HG03432 (cell line): ENCODE results near the gene CCNL1.
A peak's percentile ranks its signal among the peaks of the same experiment; 100 is the strongest.

Experiments
- ATAC-seq: cut with Tn5 transposase; IDR thresholded peaks from one replicate; pipeline ENCODE4 v1.9.1; 2021; ENCODE audit warnings: mild to moderate bottlenecking, moderate library complexity; ENCODE audit not compliant: unreplicated experiment

The CCNL1 gene

DNA sequence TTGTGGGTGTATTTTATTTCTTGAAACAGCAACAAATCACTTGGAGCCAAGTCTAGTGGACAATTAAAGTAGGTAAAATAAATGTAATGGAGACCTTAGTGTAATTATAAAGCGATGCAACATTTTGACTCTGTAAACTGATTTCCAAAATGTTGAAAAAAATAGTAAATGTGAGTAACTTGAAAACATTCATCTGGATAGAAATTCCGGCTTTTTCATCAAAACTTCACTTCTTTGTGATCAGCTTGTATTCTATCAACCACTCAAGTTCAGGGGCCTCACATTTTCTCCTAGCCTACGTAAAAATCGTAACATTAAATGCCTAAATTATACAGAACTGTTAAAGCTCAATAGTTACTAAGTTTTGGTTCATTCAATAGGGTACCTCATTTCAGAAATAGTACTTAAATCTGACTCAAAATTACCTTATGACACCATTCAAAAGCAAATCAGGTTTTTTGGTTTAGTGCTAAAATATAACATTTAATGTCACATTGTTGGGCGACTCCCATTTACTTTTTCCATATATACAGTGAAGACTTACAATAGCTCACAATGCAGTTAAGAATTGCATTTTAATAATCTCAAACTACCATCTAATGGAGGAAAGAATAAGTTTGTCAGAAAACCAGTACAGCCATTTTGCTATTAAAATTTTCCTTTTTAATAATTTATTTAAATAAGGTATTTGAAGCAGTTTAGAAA, 12.7 kb downstream of the CCNL1 start:
- ATAC-seq, result no peak

DNA sequence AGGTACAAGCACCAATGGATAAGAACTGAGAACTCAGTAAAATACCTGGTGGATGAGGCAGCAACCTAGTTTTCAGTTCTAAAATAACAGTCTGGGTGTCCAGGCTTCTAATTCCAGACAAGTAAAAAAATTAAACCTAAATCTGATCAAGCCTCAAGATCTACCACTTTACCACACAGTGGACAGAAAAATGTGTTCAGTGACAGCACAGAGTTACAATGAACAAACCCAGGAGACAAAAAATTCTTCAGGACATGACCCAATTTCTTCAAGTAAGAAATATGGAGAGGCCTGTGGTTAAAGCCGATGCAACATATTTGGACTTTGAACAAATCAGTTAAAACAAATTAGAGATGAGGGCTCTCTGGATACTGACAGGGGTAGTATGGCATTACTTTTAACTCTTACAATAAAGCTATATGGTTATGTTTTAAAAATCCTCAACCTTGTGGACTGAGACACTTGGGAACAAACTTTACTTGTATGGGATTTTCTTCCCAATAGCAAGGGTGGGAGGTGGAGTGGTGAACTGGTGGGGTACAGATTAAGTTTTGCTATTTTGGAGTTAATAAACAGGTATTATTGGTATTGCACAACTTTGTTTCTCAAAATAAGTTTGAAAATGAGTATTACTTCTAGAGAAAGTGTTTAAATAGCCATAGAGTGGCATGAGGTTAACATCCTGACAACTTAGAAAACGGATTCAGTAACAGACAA, 14.2 kb downstream of the CCNL1 start:
- ATAC-seq, result no peak

DNA sequence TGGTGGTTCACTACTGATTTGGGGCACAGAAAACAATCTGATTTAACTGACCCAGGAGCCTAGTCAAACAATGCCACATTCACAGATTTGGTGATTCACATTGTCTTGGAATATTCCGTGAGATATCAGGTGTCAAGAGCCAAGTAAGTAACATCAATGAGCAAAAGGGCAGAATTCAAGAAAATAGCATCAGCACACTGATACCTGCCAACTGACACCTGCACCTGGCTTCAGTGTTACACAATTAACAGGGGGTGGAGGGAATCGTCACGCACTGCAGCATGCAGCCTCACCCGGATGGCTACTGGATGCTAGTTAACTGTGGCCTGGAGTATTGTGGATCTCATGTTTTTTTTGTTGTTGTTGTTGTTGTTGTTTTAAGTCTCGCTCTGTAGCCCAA, 17.6 kb downstream of the CCNL1 start:
- no peak for ATAC-seq

DNA sequence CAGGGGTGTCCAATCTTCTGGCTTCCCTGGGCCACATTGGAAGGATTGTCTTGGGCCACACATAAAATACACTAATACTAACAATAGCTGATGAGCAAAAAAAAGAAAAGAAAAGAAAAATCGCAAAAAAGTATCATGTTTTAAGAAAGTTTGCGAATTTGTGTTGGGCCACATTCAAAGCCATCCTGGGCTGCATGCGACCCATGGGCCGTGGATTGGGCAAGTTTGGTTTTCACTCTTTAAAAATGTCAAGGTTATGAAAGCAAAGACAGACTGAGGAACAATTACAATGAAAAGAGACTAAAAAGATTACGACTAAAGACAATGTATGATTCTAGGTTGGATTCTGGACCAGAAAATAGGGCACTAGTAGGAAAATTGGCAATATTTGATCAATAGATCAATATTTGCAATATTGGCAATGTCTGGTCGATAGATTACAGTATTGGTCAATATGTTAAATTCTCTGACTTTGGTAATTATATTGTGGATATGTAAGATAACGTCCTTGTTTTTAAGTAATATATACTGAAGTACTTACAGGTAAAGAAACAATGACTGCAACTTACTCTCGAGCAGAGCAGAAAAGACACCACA, 19.9 kb downstream of the CCNL1 start:
- no peak for ATAC-seq

DNA sequence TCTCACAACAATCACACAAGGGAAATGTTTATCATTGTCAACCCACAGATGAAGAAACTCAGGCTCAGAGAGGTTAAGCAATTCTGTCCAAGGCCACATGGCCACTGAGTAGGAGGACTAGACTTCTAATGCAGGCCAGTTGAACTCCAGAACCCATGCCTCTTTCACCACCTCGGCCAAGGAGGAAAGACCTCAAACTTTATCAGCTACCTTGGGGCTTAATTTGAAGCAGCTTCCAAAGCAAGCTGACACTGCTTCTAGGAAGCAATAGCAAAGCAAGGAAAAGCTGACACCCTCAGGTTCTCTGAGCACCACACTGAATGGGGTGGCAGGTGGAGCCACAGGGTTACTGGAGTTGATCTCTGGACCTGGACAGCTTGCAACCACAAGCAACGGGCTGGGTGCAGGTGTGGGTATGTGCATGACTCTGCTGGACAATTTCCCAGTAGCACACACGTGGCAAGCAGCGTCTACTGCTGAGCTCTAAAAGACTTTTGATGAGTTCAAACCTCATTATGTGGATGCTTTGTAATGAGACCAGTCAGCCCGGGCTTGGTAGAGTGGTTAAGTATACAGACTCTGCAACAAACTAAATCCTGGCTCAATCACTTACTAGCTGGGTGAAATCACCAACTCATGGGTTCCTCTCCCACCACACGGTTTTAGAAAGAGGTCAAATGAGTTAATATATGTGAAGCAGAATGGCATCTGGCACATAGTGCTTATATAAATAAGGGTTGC, 23.1 kb downstream of the CCNL1 start:
- peak; percentile 10 for ATAC-seq

DNA sequence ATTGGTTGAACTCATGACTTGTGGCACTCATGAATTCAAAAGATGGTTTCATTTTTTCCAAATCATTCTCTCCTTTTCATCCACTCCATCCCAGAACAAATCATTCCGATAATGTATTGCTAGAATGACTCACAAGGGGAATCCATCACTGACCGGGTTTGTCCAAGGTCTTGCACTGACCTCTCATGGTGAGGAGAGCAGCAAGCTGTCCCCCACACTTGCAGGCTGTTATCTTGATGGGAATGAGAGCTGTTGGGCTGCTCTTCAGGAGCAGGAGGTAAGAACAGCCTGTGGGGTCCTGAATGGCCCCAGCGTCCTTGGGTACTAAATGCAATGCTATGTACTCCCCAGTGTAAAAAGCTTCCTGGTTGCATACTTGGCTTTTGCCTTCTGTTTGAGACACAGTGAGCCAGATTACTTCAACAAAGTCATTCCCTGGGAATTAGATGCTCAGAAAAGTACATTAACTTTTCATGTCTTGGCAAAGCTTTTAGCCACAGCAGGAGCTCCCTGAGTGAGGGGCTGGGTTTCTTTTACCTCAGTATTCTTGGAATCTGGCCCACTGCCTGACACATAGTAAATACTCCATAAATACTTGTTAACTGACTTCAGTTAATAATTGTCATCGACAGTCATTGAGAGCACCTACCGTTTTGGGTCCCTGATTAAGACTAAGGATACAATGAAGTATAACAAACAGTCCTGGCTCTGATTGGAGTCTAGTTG, 24.1 kb downstream of the CCNL1 start:
- ATAC-seq, result no peak

DNA sequence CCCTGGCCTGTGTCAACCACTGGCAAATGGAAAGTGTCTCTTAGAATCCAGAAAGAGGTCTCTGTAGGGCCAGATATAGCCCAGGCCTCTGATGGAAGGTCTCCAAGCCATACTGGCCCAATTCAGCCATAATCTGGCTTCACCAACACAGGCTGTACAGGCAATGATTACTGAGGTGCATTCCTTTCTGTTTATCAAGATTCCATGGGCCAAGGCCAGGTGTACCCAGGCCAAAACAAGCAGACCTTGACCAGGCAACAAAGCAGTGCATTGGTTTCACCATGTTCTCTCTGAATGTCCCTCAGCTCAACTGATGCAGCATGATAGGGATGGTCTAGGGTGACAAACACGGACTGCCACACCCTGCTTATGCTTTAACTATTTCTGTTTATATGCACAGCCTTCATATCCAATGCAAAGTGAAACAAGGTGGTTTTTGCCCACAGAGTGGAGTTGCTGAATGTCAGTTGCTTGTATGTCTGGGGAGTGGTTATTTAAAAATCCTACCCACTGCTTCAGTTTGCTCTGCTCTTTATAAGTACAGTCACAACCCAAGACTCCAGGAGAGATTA, 25.2 kb downstream of the CCNL1 start:
- ATAC-seq, result peak; percentile 47

DNA sequence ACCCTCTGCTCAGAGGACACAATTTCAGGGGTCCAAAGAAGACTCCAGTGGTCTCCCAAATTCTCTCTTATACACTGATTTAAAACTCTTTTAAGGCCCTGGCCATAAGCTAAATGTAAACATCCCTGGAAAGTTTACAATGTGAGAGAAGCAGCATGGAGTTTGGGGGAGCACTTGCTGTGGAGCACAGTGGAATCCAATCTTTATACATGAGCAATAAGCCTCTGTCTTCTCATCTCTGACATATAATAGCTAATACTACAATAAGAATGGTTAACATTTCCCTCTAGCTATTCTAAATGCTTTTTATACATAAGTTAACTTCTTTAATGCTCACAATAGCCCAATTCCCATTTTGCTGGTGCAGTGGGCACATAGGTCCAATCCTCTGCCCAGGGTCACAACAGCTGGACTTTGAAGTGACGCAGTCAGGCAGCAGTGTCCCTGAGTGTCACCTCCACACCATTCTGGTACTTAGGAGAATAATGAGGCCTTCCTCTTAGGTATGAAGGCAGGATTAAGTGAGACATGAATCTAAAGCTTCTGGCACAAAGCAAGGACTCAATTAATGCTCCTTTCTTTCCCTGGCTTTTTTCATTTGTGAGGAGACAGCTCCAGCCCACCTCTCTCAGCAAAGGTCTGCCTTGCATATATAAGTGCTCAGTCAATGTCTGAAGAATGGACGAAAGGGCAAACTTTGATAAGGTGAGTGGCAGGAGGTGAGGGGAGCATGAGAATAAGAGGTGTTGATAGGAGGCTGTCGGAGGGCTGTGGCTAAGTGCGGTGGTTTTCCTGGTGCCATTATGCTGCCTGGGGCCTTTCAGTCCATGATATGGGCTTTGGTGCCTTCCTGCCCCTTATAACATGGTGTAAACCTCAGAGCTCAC, 26.3 kb downstream of the CCNL1 start:
- ATAC-seq, result no peak

DNA sequence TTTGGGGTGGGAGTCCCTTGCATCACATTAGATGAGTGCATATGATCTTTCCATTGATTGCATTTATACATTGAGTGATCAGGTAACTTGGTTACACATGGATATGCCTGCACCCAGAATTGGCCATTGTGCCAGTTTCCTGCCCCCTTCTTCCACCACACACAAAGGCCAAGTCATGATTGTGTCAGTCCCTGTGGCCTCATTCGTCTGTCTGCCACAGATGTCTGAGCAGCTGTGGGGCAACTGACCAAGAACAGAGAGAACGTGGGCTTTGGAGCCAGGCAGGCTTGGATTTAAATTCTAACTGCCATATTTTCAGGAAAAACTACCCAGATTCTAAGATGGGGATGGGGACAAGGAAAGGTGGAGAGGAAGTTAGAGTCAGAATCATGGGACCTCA, 27.0 kb downstream of the CCNL1 start:
- ATAC-seq, result no peak

DNA sequence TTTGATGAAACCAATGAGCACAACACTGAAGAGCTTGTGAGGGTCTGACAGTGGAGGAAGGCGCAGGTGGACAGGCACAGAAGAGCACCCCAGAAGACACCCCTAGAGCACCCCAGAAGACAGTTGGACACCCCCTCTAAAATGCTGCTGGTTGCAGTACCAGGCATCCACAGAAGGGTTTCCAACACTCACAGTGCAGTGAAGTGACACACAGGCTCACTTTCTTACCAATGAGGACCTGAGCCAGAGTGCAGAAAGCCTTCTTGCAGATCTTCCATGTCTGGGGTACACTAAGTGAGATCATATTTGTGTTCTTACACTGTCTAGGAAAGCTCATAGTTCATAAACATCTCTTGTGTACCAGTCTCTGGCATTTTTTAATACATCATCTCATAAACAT, 27.6 kb downstream of the CCNL1 start:
- no peak for ATAC-seq

DNA sequence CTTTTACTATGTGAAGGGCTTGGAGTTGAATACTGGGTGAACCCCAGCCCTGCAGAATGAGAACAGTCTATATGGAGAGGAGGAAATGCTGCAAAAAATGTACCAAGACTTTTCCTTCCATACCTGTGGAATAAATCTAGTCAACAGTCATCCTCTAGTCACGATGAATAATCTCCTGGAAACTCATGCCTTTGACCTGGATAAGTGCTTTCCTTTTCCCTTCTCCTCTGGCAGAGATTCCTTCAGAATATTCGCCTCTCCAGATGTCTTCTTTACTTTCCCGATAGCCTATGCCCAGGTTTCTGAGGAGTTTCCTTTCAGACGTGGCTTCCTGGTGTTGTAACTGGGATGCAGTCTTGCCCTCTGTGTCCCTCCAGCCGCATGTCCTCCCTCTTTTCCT, 28.1 kb downstream of the CCNL1 start:
- no peak for ATAC-seq

DNA sequence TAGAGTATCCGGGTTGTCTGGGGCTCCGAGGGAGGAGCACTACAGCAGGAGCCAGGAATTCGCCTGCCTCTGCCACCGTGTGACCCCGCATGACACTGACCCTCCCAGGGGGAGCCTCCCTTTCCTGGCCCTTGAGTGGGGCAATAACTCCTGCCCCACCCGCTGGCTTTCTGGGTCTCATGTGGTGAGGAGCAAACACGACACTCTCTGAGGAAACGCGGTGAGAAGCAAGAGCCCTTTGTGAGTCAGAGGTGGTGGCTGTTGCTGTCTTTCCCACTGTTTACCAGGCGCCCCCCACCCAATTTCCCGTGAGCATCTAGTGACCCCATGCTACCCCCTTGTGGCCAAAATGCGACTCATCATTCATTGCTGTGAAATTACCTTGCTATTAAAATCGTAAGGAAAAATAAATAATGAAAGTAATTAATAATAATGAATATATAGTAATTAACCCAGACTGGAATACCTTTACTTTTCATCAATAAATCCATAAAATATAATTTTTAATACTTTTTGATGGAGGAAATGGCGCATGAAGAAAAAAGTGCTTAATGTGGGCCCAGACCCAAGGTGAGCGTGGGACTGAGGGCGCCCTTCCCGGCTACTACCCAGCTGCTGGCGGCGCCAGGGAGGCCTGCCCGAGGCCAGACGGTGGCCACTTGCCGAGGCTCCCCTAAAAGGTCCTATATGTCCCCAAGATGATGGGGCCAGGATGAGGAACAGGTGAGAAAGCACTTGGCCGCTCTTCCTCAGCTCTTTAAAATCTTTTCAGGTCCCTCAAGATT, 29.3 kb downstream of the CCNL1 start:
- ATAC-seq, result no peak

DNA sequence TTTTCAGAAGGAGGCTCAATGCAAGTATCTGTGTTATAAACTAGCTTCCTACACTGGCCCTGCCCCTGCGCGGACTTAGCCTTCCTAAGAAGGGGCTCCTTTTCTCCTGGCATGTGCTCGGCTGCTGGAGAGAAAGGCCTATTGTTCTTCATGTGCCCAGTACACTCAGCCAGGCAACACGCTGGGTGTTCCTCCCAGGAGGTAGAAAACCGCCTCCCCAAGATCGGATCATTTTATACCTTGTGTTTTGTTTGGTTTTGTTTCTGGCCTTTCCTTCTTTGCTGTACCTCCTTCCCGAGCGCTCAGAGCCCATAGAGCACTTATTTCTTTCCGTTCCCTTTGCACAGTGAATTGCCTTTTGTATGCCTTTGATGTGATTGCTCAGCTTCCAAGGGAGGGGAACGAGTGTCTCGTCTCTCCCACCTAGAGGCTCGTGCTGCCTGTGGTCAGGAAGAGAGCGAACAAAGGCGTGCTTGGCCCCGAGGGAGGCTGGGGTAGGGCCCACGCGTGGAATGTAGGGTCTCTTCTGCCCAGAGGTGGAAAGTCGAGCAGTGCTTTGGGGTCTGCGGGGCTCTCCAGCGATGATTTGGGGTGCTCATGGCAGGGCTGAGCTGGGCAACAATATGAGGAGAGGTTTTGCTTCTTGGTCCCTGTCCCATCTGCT, 30.0 kb downstream of the CCNL1 start:
- no peak for ATAC-seq

DNA sequence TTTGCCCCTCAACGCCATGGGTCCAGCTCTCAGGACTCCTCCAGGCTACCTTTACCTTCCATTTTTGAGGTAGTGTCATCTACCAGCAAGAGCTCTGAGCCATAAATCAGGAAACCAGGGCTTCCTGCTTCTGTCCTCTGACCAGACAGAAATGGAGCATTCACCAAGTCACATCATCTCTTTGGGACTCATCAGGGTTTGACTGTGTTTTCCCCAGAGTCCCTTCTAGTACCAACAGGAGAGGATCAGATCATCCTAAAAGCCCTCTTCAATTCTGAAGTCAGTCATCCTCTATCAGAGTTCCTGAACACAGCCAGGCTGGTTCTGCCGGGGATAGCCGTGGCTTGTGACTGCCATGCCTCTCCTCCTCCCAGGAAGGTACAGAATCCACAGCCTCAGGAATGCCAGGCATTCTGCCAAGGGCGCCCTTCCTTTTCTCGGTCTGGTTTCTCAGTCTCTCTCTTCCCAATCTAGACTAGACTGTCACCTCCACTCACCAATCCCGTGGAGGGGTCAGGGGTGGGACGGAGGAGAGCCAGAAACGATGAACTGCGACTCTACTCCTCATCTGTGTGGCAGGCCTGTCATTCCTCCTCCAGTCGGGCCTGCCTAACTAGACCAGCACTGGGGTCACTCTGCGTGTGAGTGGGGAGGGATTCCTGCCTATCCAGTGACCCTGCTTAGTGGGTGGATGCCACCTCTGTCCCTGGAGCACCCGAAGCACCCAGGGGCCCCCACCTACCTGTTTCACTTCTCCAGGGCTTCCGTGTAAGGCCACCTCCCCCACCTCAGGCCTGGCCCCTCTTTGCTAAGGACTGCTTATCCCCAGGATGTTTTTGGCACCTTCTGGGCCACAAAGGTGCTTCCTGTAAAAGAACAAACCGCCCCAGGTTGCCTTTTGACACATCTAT, 30.9 kb downstream of the CCNL1 start:
- peak; percentile 25 for ATAC-seq

DNA sequence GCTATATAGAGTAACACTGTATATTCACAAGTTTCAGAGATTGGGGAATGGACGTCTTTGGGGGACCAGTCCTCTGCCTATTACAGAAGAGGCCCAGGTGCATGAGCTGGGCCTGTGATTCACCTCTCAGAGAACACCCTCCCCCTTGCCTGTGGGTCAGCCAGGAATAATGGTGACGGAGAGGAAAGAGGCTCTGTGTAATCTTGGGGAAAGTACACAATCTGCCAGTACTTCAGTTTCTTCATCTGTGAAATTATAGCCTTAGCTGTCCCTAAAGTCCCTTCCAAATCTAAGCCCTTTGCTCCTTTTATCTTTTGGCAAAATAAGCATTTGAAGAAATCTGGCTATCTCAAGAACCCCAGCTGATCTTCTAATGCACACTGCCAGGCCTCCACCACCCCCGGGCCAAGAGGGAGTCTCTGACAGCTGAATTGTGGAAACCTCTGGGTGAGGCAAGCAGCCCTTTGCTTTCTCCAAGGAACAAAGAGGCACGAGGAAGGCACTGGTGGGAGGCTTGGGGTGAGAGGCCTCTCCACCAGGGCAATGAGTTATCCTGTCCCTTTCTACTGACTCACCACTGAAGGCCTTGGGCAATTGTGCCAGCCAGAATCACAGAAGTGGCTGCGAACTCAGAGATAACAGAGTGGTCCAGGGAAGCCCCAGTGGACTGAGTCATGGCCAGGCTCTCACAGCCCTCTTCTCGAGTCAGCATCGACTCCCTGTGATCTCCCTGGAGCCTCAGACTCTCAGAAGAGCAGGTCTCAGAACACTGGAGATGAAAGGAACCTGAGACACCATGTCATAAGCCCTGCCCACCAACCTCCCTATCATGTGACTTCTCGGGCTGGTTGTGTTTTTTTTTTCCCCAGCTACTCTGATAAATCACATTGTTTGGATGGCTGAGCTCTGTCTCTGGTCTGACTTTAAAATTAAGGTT, 31.8 kb downstream of the CCNL1 start:
- ATAC-seq, result peak; percentile 66

DNA sequence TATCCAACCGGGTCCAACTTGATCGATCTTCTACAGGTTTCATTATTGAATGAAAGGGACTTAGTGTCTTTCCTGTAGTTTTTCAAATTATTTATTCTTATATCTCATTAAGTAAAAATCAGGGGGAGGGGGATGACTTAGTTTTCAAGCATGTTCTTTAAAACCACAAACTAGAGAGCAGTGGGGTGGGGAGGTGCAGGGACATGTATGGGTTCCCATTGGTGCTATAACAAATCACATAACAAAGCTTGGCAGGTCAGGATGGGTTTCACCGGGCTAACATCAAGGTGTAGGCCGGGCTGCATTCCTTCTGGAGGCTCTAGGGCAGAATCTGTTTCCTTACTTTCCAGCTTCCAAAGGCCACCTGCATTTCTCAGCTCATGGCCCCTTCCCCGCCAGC, 32.7 kb downstream of the CCNL1 start:
- ATAC-seq, result no peak
